H54 (cell line): ENCODE results near the gene HES2.
"Not testable (repeated sequence)": the region's sequence is repeated elsewhere in the genome, so short reads cannot be mapped to it uniquely, and the experiment has no call there.

Experiments
- DNase-seq: peaks from one replicate; pipeline ENCODE4 v3.0.0; 2011; ENCODE audit warnings: low spot score, mixed read lengths; ENCODE audit not compliant: insufficient read length
- FAIRE-seq: peaks from 3 replicates; lab custom pipeline; 2011; peaks lifted over from hg19 to GRCh38; lab: Jason Lieb, UNC
- POLR2A ChIP-seq: IDR thresholded peaks from 2 replicates; pipeline ENCODE4 v1.6.1; 2011; ENCODE audit warnings: low read depth, mild to moderate bottlenecking, low read length

The HES2 gene

DNA sequence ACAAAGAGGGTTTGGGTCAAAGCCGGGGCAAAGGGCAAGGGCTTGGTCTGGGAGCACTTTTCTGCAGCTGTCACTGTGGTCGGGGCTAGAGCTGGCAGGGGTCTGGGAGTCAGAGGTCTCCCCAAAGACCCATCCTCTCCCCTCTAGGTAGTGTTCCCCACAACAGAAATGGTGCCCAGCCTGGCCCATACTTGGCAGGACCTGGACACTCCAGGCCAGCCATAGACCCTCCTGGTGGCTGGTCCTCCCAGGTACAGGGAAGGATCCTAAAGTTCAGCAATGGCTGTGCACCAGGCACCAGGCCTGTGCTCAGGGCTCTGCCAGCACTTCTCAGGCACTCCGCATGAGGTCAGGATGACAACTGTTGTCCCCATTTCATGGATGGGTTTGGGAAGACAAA, 15.8 kb upstream of the HES2 start:
- TF ChIP-seq POLR2A: no peak
- FAIRE-seq (no peak), DNase-seq (no peak)

DNA sequence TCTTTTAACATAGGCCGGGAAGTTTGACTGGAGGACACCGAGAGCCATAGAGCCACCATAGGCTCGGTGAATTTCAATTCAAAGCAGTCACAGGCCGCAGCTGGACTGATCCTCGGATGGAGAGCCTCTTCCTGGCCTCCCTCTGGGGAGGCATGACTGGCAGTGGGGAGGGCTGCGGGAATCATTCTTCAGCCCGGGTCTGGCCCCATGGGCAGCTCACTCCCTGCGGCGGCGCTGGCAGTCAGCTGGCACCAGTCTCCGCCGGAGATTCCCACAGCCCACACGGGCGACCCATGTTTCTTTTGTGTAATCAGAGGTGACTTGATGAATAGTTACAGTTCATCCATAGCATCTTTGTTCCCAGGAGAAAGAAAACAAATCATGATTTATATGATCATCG, 15.4 kb upstream of the HES2 start:
- no peak for TF ChIP-seq POLR2A
- DNase-seq (no peak), FAIRE-seq (no peak)

DNA sequence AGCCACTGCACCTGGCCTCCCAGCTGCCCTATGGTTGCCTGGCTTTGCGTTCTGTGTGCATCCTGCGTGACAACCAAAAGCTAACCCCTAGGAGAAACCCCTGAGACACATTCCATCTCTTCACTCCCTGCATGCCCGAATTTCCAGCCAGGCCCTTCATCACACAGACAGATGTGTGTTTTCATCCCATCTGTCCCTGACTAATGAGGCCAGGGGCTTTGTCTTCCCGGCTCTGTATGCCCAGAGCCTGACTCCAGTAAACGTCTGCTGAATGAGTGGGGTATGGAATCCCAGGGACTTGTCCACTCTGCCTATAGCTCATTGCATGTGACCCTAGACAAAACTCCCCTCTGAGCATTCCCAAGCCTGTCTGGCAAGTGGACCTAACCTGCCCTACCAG, 14.5 kb upstream of the HES2 start:
- FAIRE-seq (no peak), DNase-seq (no peak)
- no peak for TF ChIP-seq POLR2A

DNA sequence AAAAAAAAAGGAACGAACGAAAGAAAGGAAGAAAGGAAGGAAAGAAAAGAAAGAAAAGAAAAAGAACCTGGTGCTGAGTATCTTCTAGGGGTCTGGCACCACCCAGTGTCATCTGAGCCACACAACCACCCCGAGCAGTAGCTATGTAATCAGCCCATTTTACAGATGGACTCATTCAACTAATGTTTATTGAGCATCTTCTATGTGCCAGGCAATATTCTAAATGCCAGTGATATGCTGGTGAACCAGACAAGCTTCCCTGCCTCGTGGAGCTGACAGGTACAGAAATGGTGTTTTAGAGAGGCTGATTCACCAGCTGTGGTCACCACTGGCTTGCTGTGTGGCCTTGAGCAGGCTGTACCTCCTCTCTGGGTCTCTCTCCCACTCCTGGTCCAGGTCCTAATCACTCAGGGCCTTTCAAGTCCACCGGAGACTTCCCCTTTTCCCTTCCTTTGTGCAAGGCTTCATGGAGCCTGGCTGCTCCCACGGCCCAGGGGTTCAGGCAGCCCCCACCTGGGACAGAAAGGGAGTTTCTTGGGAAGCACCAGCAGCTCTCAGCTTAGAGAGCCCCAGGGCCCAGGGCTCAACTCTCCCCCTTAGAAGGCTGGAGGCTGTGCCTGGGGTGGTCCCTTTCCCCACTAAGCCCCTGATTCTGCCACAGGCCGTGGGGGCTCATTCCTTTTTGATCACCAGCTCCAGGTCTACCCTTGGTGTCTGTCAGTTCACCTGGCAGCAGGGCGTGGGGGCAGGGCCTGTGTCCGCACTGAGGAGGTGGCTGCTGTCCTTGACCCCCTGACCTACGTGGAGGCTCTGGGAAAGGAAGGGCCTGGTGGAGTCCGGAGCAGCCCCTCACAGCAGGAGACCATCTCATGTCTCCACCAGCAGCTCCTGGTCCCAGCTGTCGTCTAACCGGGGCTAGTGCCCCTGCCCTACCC, 12.2 kb upstream of the HES2 start:
- DNase-seq, FAIRE-seq: not testable (repeated sequence)

DNA sequence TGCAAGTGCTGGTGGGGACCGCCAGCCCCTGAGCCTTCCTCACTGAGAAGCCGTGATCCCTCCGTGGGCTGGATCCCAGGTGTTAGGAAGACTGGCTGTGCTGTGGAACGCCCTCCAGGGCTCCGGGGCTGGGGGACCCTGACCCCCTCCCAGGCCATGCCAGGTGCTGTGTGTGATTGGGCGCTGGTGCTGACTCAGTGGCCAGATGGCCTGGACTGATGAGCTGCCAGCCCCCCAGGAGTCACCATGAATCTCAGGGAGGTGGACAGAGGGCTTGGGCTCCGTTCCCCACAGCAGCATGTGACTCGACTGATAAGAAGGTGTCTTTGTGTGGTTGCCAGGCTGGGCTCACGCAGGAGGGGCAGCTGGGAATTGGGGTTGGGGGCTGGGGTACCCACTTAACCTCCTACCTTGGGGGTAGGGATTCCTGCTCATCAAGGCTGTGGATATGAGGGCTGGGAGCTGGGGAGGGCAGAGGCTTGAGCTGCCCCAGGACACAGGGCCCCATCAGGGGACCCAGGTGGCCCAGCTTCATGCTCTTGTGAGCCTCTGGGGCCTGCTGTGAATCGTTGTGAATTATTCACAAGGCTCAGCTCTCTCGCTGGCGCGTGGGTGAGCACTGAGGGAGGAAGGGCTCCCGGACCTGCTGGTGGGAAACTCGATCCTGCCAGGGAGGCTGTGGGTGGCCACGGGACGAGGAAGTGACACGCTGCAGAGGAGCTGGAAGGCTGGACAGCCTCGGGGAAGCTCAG, 10.1 kb upstream of the HES2 start:
- DNase-seq, FAIRE-seq: not testable (repeated sequence)

DNA sequence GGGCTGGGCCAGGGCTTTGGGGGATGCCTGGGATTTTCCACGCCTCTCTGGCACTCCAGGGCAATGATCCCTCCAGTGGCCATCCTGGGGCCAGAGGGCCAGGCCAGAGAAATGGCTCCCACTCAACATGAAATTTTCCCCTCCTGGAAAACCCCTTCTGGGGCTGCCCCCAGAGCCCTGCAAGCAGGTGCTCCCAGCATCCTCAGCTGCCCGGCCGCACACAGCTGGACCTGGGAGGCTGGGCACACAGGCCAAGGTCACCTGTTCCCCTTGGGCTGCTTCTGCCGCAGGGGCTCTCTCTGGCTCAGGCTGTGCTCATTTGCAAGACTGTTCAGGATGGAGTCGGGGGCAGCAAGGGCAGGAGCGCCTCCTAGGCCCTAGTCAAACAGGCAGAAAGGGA, 8.7 kb upstream of the HES2 start:
- DNase-seq, FAIRE-seq: not testable (repeated sequence)

DNA sequence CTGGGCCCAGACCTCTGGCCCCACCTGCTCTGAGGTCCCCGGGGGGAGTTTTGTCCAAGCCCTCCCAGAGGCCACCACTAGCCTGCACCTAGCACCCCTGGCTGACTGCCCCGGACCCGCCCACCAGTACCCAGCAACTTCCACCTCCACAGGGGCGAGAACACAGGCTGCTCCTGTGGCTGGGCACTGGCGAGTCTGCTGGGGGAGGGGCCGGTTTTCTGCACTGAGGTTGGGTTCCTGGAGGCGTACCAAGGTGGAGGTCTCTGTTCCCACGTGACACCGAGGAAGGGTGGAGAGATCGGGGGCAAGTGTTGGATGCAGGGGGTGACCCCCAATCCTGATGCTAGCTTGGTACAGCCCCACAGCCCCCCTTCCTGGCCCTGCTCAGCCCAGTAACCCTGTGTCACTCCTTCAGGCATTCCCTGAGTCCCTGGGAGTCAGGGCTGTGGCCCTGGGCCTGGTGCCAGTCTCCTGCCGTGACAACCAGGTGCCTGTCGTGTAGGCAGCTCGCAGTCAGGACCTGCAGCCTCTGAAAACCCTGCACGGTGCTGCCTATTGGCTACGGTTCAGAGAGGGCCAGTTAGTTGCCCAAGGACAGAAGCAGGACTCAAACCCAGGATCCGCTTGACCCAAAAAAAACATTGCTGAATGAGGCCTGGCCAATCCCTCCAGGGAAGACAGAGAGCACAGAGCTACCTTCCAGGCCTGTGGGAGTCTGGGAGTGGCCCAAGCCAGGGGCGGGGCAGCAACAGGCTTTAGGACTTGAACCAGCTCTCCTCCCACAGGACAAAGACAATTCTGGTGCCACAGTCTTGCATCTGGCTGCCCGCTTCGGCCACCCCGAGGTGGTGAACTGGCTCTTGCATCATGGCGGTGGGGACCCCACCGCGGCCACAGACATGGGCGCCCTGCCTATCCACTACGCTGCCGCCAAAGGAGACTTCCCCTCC, 8.0 kb upstream of the HES2 start:
- no peak for TF ChIP-seq POLR2A
- FAIRE-seq: no peak

DNA sequence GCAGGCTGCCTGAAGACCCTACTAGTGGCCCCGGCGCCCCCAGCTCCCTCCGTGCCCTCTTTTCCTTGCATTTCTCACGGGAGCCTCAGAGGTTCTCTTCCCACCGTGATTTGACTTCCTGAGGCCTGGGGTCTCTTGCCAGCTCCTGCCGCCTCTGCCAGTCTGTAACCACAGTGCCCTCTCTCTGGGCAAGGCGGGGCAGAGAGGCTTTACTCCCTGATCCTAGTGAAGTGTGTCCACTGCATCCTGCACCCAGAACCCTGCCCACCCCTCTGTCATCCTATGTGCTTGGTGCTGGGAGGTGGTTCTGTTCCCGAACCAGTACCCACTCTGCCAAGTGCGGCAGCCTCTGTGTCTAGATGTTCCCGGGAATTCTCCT, 7.2 kb upstream of the HES2 start:
- FAIRE-seq: no peak
- no peak for DNase-seq
- no peak for TF ChIP-seq POLR2A

More for the DNA sequence above, 8.0 kb upstream of the HES2 start:
- no peak for DNase-seq

DNA sequence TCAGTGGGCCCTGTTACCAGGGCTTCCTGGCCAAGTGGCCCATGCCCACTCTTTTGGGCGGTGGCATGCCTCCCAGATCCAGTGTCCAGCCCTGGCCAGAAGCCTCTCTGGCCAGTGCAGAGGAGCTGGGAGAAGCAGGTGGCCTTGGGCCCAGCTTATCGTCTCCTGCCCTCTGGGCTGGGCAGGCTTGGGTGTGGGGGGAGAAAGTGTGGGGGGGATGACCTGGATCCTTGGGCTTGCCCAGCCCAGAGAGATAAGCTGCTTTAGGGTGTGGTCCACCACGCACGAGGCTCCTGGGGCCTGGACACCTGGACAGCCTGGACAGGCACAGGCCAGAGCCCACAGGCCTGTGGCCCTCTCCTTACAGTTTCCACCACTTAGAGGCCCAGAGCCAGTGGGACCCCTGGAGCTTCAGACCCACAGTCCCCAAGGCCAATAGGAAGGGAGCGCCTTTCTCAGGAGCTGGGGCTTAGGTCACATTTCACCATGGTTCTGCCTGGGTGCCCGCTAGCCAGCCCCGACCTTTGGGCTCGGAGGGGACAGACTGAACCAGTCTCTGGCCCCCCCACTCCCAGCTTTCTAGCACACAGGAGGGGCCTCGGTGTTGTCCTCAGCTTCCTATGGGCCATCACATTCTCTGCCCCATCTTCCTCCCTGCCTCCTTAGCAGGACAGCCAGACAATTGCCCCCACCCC, 6.7 kb upstream of the HES2 start:
- no peak for FAIRE-seq
- no peak for DNase-seq

DNA sequence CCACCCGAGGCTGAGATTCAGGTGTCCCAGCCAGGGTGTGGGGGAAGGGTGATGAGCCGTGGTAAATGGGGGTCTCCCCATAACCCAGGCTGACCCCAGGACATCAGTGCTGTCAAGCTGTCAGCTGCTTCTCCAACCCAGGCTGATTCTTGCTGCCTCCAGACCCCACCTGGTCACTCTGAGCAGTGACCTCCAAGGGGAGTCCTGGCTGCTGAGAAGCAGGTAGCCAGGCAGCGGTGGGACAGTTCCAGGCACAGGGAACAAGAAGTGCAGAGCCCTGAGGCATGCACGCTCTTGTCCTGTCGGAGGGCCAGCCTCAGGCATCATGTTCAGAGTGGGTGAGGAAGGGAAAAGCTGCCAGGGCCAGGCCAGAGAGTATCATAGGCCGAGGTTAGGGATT, 5.9 kb upstream of the HES2 start:
- FAIRE-seq (no peak), DNase-seq (no peak)
- TF ChIP-seq POLR2A: no peak

More for the DNA sequence above, 6.7 kb upstream of the HES2 start:
- no peak for TF ChIP-seq POLR2A

DNA sequence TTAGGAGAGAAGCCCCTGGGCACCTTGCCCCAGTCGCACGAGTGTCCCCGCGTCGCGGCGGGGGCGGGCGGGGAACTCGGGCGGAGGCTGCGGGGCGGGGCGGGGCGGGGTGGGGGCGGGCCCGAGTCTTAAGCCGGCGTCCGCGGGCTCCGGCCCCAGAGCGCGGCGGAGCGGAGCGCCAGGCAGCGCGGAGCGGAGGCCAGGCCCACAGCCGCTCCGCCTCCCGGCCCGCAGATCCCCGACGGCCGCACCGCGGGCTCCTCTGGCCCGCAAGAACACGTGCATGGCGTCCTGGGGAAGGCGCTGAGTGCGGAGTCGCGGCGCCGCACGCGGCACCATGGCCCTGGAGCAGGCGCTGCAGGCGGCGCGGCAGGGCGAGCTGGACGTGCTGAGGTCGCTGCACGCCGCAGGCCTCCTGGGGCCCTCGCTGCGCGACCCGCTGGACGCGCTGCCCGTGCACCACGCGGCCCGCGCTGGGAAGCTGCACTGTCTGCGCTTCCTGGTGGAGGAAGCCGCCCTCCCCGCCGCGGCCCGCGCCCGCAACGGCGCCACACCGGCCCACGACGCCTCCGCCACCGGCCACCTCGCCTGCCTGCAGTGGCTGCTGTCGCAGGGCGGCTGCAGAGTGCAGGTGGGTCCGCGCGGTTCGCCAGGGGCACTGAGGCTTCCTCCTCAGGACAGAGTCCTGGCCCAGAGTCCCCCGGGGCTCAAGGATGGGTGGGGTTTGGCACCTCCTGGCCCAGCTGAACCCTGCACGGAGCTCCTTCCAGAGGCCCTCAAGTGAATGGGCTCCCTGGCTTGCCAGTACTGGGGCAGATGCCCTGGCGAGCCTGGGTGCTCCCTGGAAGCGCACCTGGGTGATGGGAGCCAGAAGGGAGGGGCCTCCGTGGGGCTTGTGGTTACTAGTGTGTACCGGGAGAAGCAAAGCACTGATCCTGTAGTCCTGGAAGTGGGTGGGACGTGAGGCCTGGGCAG, 5.2 kb upstream of the HES2 start, which contains the start of gene ESPN:
TSS of gene ESPN (plus strand) at position 158 of the 975 bp plus-strand sequence. CDS start at position 338, 180 bp downstream.
- DNase-seq (no peak), FAIRE-seq (no peak)
- no peak for TF ChIP-seq POLR2A

DNA sequence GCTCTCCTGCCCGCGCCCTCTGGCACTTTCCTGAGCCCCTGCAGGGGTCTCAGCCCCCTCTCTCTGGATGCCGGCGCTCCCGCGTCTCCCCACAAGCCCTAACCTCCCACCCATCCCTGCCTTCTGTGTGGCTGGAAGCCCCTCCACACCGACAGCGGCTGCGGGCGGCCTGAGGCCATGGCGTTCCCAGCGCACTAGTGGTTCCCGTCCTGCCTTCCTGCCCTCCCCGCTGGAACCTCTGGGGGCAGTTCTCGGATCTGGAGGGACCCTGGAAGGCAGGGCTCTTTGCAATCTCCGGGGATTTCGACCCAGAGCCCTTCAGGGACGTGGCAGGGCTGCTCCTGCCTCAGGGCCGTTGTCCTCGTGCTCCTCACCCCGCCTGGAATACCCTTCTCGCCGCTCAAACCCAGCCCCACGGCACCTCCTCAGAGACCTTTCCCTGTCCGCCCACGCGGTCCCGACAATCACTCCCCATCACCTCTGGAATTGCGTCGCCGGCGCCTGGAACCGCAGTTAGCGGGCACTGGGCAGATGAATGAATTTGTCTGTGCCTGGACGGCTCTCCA, 4.4 kb upstream of the HES2 start:
- DNase-seq (no peak), FAIRE-seq (no peak)
- no peak for TF ChIP-seq POLR2A
